GM18909 (cell line): ENCODE results near the gene TSC22D3.
A peak's percentile ranks its signal among the peaks of the same experiment; 100 is the strongest.
"Not testable (repeated sequence)": the region's sequence is repeated elsewhere in the genome, so short reads cannot be mapped to it uniquely, and the experiment has no call there.

Experiments
- ATAC-seq: cut with Tn5 transposase; IDR thresholded peaks from one replicate; pipeline ENCODE4 v1.9.1; 2021; ENCODE audit warnings: mild to moderate bottlenecking; ENCODE audit not compliant: unreplicated experiment, poor library complexity

The TSC22D3 gene

GRCh38 chrX:107775734-107776511 is at the start of gene TSC22D3:
Gene TSC22D3, minus strand, starts transcription at chrX:107775787. Its CDS starts 368 bp downstream, at chrX:107775419.
- peak; percentile 78 for ATAC-seq

- ATAC-seq, result no peak
Observed at GRCh38 chrX:107823456-107823855, 47.9 kb upstream of the TSC22D3 start.

GRCh38 chrX:107823042-107823441 is 47.5 kb upstream of the TSC22D3 start:
- ATAC-seq, result no peak

GRCh38 chrX:107818900-107819521 is 43.4 kb upstream of the TSC22D3 start:
- no peak for ATAC-seq

- ATAC-seq, result not testable (repeated sequence)
Observed at GRCh38 chrX:107810053-107810452, 34.5 kb upstream of the TSC22D3 start.

GRCh38 chrX:107805179-107805578 is 29.6 kb upstream of the TSC22D3 start:
- no peak for ATAC-seq

GRCh38 chrX:107804427-107804826 is 28.8 kb upstream of the TSC22D3 start:
- no peak for ATAC-seq

GRCh38 chrX:107787827-107788226 is 12.2 kb upstream of the TSC22D3 start:
- ATAC-seq, result no peak

- ATAC-seq, result no peak
Observed at GRCh38 chrX:107780525-107780924, 4.9 kb upstream of the TSC22D3 start.

GRCh38 chrX:107777536-107777832 is 1.9 kb upstream of the TSC22D3 start, which contains the start of gene NCBP2L:
Gene NCBP2L, plus strand, starts transcription at chrX:107777733. Its CDS starts 16,488 bp downstream, at chrX:107794221.
- no peak for ATAC-seq

GRCh38 chrX:107776649-107777535 is 1.3 kb upstream of the TSC22D3 start:
- ATAC-seq, result peak; percentile 74

- ATAC-seq, result peak; percentile 27
Observed at GRCh38 chrX:107775000-107775733, 420 bp downstream of the TSC22D3 start.

- no peak for ATAC-seq
Observed at GRCh38 chrX:107773906-107774435, 1.6 kb downstream of the TSC22D3 start.

GRCh38 chrX:107773206-107773605 is 2.4 kb downstream of the TSC22D3 start:
- ATAC-seq, result no peak

GRCh38 chrX:107769581-107770317 is 5.8 kb downstream of the TSC22D3 start:
- ATAC-seq, result no peak

- ATAC-seq, result no peak
Observed at GRCh38 chrX:107768051-107768450, 7.5 kb downstream of the TSC22D3 start.

GRCh38 chrX:107766470-107767150 is 9.0 kb downstream of the TSC22D3 start:
- ATAC-seq, result no peak

- no peak for ATAC-seq
Observed at GRCh38 chrX:107764845-107765608, 10.6 kb downstream of the TSC22D3 start.
